ENCODE measurements around the gene UBAC2.

UBAC2 gene

DNA sequence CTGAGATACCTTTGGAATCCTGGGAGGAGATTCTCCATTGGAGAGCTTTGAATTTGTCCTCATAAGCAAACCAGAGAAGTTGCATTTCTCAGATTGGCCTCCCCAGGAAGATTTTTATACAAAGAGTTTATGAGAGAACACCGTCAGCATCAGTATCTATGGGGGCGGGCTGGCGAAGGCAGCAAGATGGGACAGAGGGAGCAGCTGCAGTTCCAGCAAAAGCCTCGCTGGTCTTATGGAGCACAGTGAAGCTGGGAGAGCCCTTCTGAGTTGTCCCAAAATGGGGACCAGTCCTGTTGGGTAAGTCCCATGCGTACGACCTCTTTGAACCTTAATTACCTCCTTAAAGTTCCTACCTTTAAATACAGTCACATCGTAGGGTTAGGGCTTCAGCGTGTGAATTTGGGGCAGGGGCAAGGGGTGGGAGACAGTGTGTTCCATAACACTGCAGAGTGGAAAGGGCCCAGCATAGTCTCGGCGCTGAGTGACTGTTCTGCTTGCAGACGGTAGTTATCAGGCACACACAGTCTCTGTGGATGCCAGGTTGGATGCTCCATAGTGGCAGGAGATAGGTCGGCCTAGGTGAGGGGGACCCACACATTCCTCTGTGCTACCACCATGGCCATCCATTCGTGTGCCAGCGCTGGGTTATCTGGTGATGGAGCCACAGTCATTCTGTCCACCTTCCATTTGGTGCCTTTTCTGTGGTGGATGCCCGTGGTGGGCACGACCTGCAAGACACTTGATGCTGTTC, 141.5 kb downstream of the UBAC2 start:
- no peak for DNase-seq (ENCODE audit: low read depth)

- no peak for DNase-seq (ENCODE audit: low read depth)
Observed at GRCh38 chr13:99342723-99343315, 142.2 kb downstream of the UBAC2 start.

GRCh38 chr13:99344610-99345208, 144.1 kb downstream of the UBAC2 start:
- DNase-seq (ENCODE audit: low read depth): no peak

DNA sequence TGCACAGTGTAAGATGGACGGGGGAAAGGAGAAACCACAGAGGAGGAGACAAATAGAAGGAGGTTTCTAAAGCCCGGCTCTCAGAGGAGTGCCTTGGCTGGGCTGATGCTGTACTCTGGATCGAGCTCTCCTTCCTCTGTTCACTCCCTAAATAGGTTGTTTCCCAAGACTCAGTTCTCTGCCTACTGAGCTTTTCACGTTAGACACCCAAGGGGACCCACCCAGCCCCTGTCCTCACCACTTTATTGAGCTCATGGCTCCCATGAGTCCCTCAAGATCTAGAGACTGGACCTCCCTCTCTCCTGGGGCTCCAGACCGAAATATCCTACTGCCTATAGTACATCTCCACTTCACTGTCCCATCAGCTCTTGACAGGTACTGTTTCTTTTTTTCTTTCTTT, 144.7 kb downstream of the UBAC2 start:
- no peak for DNase-seq (ENCODE audit: low read depth)

DNA sequence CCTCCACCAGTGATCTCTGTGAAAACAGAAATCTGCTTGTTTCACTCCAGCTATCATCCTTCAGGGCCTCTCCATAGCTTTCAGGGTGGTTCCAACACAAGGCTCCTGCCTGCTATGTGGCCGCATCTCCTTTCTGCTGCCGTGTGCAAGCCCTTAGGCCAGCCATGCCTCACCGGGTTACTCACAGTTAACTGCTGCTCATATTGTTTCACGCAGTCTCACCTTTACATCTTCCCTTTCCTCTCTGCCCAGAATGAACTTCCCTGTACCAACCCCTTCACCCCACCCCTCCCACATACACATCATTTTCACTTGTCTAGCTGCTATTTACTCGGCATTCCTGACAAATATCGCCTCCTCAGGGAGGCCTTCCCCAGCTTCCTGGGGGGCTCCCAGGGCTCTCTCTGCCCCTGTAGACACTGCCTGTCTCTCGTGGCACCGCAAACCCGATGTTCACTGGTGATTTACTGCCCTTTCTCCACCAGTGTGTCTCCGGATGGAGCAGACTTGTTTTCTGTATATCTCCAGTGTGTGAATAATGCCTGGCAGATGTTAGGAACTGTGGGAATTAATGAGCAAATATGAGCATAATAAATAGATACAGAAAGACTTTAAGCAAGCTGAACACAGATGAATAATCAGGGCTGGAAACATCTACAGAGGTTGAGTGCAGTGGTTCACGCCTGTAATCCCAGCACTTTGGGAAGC, 145.8 kb downstream of the UBAC2 start:
- no peak for DNase-seq (ENCODE audit: low read depth)

GRCh38 chr13:99347335-99347878, 146.8 kb downstream of the UBAC2 start:
- no peak for DNase-seq (ENCODE audit: low read depth)

- no peak for DNase-seq (ENCODE audit: low read depth)
Observed at GRCh38 chr13:99347911-99348451, 147.3 kb downstream of the UBAC2 start.

DNA sequence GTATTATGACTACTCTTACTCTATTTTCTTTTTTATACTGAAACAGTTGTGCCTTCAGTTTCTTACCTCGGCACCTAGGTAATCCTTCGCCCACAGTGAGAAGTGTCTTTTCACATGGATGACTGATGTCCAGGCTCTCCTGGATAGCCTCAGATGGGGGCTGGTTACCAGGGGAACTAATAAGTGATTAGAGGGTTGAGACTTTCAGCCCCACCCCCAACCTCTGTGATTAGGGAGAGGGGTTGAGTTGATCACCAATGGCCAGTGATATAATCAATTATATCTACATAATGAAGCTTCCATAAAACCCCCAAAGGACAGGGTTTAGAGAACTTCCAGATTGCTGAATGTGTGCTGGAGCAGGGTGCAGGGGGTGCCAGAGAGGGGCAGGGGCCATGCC, 149.5 kb downstream of the UBAC2 start:
- DNase-seq (ENCODE audit: low read depth): no peak

- no peak for DNase-seq (ENCODE audit: low read depth)
Observed at GRCh38 chr13:99351772-99352171, 151.1 kb downstream of the UBAC2 start.

DNA sequence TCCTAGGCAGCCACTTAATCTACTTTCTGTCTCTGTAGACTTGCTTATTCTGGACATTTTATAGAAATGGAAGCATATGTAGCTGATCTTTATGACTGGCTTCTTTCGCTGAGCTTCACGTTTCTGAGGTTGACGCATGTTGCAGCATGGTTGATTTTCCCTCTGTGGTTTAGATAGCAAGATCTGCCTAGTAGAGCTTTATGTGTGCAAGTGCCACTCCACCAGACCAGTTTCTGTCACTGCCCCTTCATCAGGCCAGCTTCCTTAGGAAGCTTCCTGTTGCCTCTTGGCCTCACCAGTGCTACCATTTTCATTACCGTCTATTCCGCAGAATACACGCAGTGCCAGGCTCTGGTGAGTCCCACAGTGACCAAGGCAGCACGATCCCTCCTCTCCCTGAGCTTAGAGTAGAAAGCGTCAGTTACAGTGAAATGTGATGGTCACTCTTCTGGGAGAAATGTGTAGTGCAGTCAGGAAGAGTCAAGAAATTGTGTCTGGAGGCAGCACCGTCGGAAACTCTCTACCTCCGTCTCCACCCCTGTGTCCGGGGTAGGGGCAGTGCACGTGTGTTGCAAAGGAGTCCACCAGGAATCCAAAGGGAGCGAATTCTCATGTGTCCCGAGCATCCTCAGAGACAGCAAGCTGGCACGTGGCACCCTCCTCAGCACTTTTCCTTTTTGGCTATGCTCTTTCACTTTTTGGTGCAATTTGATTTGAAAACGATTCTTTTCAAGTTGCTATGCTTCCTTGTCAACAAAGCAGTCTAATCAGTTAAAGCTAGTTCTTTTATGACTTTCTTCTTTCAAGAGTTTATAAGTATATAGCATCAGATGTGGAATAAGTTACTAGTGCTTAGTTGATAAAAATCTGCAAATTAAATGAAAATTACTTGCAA, 151.9 kb downstream of the UBAC2 start:
- DNase-seq (ENCODE audit: low read depth): no peak

GRCh38 chr13:99353246-99353600, 152.6 kb downstream of the UBAC2 start:
- DNase-seq (ENCODE audit: low read depth): no peak

DNA sequence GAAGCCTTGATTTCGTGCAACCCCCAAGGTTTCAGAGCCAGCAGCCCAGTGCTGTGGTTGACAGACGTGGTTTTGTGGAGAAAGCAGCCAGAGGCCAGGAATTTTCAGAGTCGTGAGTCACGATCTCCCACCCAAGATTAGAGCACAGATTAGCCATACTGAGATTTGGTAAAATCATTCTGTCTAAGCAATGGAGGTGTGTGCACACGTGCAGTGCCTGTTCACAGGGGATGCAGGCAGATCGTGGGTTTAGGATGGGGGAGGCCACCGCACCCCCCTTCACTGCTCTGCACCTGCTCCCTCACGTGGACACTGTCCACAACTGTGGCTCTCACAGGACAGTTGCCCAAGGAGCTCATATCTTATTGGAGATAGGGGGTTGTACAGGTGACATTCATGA, 153.2 kb downstream of the UBAC2 start:
- DNase-seq (ENCODE audit: low read depth): no peak

GRCh38 chr13:99354371-99354951, 153.8 kb downstream of the UBAC2 start:
- DNase-seq (ENCODE audit: low read depth): no peak

GRCh38 chr13:99355267-99356011, 154.8 kb downstream of the UBAC2 start:
- DNase-seq (ENCODE audit: low read depth): no peak

DNA sequence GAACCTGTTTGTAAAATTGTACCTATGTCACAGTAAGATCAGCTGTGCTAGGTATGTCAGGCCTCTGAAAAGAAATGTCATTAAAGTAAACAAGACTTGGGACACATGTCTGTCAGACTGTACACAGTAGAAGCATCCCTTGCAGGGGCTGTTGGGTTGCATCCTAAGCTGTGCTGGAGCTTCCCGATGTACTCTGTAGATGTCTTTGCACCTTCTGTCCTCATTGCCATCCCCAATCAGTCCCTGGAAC, 155.3 kb downstream of the UBAC2 start:
- DNase-seq (ENCODE audit: low read depth): no peak

DNA sequence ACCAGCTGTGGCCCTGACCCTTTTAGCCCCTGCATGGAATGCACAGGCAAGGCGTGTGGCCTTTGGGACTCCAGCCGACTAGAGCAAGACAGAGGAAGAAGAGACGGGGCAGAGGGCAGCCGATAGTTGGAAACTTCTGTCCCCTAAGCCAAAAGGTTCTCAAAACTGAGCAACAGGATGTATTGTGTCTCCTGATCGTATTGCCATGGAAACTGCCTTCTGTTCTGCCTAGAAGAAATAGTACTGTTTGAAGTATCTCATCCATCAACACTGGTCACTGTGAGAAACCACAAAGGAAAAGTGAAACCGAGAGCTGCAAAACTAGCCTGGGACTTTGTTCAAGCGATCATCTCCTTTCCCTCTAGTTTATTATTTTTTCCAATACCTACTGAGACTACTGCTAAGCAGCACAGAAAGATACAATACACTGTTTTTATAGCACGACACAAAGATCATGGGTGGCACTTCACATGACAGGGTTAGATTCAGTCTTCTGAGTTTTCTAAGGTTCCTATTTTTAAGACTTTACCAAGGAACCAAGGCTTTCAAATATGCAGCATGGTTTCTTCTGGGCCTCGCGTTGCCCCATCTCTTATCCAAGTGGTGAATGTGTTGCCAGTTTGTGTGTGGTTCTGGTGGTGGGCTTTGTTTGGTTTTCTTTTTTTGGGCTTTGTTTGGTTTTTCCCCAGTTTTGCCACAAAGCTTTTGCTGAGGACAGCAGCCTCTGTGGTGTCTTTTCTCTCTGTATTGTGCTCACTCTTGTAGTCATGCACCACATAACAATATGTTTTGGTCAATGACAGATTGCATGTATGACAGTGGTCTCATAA, 155.8 kb downstream of the UBAC2 start:
- DNase-seq (ENCODE audit: low read depth): no peak

- DNase-seq (ENCODE audit: low read depth): no peak
Observed at GRCh38 chr13:99357131-99357596, 156.5 kb downstream of the UBAC2 start.

DNA sequence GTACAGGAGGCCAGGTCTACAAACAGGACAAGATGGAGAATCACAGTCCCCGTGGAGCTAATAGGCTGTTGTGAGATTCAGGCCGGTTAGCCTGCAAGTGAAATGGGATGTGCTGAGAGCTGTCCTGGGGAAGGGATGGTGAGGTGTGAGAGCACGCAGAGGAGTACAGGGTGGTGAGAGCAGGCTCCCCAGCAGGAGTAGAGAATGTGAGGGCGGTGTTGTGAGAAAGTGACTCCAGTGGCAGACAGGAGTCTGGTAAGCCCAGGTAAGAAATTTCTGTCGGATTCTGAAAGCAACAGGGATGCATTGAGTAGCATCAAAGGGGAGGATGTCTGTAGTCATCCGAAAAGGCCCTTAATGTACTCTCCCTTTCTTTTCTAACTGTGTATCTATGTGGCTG, 157.3 kb downstream of the UBAC2 start:
- no peak for DNase-seq (ENCODE audit: low read depth)

GRCh38 chr13:99359528-99359927, 158.9 kb downstream of the UBAC2 start:
- no peak for DNase-seq (ENCODE audit: low read depth)

DNA sequence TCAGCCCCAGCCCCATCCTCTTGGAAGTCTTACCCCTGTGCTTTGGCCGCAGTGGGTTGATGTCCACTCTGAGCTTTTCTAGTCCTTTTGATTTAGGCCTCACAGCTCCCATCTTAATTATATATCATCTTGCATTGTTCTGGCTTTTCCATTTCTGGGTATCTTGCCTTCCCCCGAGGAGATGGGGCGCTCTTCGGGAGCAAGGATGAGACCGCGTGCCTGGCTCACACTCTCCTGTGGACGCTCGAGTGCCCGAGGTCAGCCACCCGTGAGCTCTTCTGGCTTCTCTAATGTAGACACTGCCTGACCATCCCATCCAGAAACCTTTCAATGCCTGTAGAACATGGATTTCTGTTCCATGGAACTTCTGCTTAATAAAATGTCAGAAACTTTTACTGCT, 160.0 kb downstream of the UBAC2 start:
- DNase-seq (ENCODE audit: low read depth): no peak
